AG10803 (cell line): ENCODE measurements around the gene PPP3R1.

Experiments
- DNase-seq: peaks from one replicate; pipeline ENCODE4 v3.0.0; 2010; ENCODE audit warnings: low read depth
- H3K4me3 ChIP-seq: 2 replicates; pipeline ENCODE4 v1.5.1; 2011; ENCODE audit warnings: mild to moderate bottlenecking, low read length, control low read depth
- CTCF ChIP-seq: conservative IDR thresholded peaks from 2 replicates; pipeline ENCODE4 v1.5.1; 2011; ENCODE audit warnings: mild to moderate bottlenecking, low read length, control low read depth, inconsistent platforms

PPP3R1 gene

GRCh38 chr2:68252400-68253218 lies at the start of gene PPP3R1:
Gene PPP3R1 (minus strand): TSS chr2:68252532. CDS start chr2:68252127, 405 bp downstream.
- H3K4me3 ChIP-seq: peak within 1 kb of the TSS; percentile 87
- TF ChIP-seq CTCF: no peak
- DNase-seq: peak; percentile 97

- DNase-seq: no peak
- TF ChIP-seq CTCF: no peak
- H3K4me3 ChIP-seq: no peak overlapping the region
Observed at GRCh38 chr2:68295516-68295915, 43.2 kb upstream of the PPP3R1 start.

GRCh38 chr2:68294913-68295312 lies 42.6 kb upstream of the PPP3R1 start:
- TF ChIP-seq CTCF: no peak
- DNase-seq: no peak
- no peak overlapping the region for H3K4me3 ChIP-seq

GRCh38 chr2:68294187-68294586 lies 41.9 kb upstream of the PPP3R1 start:
- DNase-seq: no peak
- TF ChIP-seq CTCF: no peak
- H3K4me3 ChIP-seq: no peak overlapping the region

- no peak for DNase-seq
- no peak overlapping the region for H3K4me3 ChIP-seq
- TF ChIP-seq CTCF: no peak
Observed at GRCh38 chr2:68293755-68294154, 41.4 kb upstream of the PPP3R1 start.

GRCh38 chr2:68293024-68293423 lies 40.7 kb upstream of the PPP3R1 start:
- no peak overlapping the region for H3K4me3 ChIP-seq
- DNase-seq: no peak
- TF ChIP-seq CTCF: no peak

GRCh38 chr2:68292108-68292710 lies 39.9 kb upstream of the PPP3R1 start:
- TF ChIP-seq CTCF: peak; percentile 74
- peak; percentile 31 for DNase-seq

More at GRCh38 chr2:68292108-68292710, 39.9 kb upstream of the PPP3R1 start:
- no peak overlapping the region for H3K4me3 ChIP-seq
